GM18517 (cell line): Measurements from ENCODE around the gene NPPA.
"Not testable (repeated sequence)": the region's sequence is repeated elsewhere in the genome, so short reads cannot be mapped to it uniquely, and the experiment has no call there.

ENCODE experiments used
- ATAC-seq: cut with Tn5 transposase; IDR thresholded peaks from one replicate; pipeline ENCODE4 v1.9.1; 2021; ENCODE audit warnings: mild to moderate bottlenecking, moderate library complexity; ENCODE audit not compliant: unreplicated experiment

The NPPA gene

DNA sequence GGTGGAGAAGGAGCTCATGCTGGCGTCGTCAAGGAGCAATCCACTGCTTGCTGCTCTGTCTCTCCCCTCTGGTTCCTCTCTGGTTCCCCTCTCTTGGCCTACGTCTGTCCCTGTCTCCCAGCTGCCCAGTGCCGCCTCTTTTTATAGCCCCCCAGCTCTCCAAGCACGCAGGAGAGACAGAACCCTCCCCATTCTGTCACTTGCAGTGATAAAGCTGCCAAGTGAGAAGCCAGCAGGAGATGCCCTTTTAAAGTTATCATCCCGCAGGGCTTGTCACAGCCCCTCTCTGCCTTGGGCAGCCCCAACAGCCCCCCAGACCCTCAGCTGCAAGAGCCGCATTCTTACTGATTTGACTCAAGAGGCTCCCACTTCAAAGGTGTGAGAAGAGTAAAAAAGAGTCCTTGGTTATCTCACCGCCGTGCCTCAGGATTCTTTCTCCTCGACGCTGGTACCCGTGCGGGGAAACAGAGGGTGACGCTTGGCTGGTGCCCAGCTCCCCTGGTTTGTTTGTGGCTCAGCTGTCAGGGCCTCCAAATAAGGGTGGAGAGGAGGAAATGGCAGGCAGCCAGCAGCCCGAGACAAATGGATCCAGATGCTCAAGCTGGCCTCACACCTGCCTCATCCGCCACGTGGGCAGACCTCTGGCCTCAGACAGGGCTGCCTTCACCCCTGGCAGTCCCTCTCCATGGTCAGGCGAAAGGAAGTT lies at the start of gene NPPA:
Gene NPPA (minus strand): TSS at position 117 of the 706 bp plus-strand sequence. CDS start 99 bp downstream, at position 18.
- no peak for ATAC-seq

DNA sequence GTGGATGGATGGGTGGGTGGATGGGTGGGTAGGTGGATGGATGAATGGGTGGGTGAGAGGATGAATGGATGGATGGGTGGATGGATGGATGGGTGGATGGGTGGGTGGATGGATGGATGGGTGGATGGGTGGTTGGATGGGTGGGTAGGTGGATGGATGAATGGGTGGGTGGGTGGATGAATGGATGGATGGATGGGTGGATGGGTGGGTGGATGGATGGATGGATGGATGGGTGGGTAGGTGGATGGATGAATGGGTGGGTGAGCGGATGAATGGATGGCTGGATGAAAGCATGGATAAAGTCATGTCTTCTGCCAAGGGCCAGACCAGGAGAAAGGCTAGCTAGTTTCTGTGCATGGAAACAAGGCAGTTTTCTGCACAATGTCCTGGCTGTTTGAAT lies 46.9 kb upstream of the NPPA start:
- ATAC-seq = not testable (repeated sequence)

DNA sequence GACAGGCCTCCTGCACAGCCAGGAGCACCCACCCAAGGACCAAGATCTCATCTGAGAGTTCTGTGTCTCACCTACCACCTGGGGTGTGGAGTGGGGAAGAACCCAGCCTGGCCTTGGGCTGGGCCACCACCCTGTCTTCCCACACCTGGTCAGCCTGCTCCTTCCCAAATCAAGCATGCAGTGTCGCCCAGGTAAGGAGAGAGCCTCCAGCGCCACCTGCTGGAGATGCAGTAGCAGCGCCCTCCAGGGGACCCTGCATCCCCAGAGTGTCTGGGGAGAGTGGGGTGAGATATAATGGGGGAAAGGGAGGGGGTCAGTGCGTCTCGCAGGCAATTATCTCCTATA lies 46.3 kb upstream of the NPPA start:
- no peak for ATAC-seq

DNA sequence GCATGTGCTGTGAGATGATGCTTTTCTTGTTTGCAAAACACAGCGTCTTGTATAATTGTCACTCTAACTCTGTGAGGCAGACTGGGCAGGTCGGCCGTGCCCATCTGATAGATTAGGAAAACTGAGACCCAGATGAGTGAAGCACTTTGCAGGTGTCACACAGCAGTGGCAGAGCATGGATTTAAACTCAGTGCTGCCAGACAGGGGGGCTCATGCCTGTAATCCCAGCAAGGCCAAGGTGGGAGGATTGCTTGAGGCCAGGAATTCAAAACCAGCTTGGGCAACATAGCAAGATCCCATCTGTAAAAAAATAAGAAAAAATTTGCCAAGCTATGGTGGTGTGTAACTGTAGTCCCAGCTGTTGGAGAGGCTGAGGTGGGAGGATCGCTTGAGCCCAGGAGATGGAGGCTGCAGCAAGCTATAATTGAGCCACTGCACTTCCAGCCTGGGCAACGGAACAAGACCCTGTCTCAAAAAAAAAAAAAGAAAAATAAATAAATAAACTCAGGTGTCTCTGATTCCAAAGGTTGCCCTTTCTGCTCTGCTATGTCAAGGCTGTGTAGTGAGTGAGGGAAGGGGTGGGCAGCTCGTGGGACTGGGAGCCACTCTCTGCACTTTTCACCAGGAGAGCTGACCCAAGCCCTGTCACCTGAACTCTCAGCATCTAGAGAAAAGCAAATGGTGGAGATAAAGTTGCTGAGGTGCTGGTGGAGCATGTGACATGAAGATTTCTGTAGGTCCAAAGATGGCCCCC lies 44.0 kb upstream of the NPPA start:
- ATAC-seq = no peak

DNA sequence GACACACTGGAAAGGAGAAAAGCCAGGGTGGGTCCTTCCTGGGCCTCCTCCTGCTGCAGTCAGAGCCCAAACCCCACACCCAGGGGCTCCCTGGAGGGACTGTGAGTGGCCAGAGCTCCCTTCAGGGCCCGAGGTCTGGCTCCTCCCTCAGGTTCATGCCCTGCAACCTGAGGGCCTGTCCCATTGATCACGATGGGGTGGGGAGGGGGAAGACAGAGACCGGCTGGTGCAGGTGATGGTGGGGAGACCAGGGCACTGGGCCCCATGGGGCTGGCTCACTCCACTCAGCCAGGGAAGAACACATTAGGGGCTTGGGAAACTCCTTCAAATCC lies 41.3 kb upstream of the NPPA start:
- no peak for ATAC-seq

DNA sequence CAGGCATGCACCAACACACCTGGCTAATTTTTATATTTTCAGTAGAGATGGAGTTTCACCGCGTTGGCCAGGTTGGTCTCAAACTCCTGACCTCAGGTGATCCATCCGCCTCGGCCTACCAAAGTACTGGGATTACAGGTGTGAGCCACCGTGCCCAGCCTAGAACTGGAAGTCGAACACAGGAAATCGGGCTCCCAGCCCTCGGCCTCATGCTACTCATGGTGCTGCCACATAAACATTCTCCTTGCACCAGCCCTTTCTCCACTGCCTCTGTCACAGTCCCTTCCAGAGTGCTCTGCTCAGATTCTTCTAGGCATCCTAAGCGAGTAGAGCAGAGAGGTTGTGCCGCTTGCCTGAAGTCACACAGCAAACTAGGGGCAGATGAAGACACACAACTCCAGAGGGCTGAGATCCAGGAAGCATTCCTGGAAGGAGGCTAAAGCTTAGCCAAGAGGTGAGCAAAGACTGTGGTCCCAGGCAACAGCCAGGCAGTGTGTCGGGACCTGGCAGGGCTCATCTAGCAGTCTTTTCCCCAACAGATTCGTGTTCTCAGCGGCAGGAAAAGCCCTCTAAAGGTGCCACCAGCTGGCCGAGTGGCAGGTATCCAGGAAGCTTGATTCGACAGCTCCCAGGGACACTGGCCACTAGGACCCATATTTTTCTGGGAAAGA lies 40.8 kb upstream of the NPPA start:
- ATAC-seq = no peak

DNA sequence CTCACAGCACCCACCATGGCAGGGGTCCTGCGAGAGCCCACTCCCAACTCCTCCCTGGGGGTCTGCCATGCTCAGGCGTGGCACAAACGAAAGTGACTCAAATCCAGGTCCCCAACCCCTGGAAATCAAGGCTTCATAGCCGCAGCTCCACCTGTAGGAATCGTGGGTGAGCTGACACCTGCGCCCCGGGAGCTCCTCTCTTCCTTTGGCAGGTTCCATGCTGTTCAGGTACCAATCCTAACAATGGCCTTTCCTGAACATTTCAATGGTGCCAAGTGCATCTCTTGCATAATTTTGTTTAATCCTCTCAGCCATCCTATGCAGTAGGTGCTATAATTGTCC lies 40.1 kb upstream of the NPPA start:
- ATAC-seq = no peak

DNA sequence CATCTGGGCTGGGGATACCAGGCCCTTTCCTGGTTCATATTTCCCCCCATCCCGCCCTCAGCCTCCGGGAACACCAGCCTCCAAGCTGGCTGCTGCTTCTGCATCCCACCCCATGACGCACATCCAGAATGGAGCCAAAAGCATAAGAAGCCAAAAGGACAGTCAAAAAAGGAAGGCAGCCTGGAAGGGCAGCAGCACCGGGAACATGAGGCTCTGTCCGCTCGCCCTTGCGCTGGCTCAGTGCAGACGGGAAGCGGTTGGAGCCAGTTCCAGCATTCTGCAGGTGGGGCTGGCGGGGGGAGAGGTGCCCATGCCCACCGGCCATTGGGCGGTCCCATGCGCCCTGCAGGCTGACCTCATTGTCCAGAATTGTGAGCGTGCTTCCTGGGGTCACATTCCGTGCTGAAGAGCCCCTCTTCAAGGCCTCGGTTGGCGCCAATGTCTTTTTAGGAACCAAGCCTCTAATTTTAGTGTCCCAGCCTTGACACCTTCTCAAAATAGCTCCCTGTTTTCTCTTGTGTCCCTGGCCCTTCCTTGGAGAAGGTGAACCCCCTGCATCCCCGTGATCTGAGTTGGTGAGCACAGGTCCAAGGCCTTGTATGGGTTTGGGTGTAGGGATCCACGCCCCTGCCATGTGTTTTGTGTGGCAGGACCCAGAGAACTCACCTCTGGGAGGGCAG lies 39.5 kb upstream of the NPPA start:
- ATAC-seq = no peak

DNA sequence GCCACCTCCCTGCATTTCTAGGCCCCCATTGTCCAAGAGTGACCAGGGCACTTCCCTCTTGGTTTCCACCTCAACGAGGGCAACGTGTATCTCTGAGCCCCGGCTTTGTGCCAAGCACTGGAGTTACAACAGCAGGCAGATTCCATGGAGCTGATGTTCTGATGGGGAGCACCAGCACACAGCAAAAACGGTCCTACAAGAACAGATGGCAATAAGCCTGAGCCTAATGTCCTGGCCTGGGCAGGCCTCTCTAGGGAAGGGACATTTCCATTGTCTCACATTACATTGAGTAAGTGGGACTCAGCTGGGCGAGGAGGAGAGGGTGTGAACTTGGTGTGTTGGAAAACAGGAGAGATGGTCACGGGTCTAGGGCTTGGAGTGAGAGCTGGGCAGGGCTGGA lies 38.3 kb upstream of the NPPA start:
- ATAC-seq = no peak

DNA sequence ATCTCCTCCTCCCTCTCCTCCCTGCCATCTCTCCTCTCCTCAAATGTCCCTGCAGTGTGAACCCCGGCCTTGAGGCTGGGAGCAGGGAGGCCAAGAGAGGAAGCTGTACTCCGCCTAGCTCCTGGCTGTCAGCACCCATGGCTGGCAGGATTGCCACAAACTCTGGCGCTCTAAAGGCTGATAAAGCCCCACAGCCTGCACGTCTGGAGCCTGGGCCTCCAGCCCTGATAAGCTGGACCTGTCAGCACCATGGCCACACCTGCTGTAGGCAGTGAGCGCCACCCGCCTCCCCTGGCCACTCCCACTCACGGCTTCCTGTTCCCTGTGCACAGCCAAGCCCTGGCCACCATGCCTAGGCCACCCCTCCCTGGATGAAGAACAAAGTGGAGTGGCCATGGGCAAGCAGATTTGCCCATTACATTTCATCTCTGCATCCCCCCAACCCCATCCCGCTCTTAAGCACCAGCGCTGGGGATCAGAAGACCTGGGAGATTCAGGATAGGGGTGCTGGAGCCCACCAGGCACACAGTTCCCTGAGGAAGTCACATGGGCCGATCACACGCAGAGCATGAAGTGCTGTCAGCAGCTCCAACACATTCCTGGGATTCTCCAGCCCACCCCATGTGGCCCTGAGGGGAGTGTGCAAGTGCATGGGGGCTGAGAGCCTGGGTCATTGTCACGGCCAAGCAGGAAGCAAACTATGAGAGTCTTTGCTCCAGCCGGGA lies 35.4 kb upstream of the NPPA start:
- ATAC-seq = no peak

DNA sequence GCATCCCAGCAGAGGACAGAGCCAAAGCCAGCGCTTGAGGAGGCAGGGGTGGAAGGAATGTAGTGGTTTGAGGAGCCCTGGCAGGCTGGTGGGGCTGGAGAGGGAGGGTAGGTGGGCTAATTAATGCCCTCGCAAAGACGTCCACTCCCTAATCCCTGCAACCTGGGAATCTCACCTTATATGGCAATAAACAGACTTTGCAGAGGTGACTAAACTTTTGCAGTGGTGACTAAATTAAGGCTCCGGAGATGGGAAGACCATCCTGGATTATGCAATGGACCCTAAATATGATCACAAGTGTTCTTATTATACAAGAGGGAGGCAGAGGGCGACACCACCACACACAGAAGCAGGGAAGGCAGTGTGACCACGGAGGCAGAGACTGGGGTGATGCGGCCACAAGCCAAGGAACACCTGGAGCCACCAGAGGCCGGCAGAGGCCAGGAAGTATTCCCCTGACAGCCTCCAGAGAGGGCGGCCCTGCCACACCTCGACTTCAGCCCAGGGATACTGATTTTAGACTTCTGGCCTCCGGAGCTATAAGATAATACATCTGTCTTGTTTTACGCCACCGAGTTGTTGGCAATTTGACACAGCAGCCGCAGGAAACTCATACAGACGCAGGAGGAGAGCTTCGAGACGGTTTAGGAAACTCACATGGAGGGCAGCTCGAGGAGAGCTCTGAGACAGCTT lies 34.3 kb upstream of the NPPA start:
- no peak for ATAC-seq

DNA sequence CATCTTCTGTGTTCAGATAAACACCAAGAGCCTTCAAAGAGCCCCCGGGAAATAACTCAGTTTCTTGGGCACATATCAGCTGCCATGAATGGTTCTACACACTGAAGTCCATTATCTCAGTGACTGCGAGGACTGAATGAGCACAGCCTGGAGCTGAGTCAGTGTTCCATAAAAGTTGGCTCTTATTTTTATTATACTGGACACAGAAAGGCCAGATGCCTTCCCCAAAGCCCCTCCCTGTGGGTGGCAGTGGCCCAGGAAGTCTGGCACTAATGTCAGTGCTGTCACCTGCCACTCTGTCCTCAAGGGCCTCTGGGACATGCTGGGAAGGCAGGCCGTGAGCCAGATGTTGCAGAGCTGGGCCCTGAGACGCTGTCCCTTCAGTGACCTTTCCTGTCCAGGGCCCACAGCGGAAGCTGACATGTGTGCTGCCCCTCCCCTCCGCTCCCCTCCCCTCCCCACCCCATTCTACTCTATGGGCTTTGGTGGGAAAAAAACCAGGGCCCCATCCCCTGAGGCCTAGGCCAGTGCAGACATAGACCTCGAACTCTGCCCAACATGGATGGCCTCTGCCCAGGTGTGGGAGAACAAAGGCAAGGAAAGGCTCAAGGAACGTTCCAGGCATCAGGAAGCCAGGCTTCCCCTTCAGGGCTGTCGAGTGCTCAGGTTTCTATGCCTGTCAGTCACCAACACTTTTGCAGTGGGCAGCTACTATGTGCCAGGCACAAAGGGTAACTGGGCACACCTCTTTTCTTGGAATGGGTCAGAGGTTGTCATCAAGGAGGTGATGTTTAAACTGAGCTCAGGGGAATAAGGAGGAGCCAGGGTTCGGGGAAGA lies 33.5 kb upstream of the NPPA start:
- ATAC-seq = no peak

DNA sequence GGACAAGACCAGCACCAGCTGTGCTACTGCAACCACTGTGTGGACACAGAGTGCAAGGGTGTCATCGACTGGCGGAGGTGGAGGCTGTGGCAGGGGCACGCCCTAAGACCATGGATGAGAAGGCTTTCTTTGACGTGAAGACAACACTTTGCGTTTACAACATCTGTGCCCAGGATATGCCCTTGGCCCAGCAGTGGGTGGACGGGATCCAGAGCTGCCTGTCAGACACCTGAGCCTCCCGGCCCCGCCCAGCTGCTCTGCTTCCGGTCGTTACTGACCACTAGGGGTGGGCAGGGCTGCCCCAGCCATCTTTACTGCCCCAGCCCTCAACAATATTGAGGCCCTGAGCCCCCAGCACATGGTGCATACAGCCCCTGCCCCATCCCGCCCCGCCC lies 32.6 kb upstream of the NPPA start:
- no peak for ATAC-seq

DNA sequence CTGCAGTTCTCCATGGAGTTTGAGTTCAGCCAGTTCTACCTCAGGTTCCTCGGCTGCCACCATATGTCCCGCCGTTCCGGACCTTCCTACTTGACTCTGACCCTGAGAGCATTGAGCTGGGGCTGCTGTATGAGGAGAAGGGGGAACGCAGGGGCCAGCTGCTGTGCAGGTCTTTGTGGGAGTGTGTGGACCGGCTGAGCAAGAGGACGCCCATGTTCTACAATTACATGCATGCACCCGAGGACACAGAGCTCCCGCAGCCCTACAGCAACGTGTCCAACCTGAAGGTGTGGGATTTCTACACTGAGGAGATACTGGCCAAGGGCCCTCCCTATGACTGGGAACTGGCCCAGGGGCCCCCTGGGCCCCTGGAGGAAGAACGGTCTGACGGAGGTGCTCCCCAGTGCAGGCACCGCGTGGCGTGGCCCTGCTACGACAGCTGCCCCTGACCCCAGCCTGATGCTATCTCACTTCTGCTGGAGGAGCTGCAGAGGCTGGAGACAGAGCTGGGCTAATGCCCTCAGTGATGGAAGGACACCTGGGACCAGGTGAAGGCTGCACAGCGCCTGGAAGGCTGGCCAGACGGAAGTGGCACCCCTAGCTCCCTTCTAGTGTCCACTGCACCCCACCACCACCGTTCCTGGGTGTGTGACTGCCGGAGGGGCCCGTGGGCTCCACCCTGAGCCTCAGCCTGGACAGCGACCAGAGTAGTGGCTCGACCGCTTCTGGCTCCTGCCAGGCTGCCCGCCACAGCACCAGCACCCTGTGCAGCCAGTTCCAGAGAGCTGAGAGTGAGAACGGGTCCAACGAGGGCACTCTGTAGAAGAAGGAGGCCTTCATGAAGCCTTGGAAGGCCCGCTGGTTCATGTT lies 32.0 kb upstream of the NPPA start:
- no peak for ATAC-seq

DNA sequence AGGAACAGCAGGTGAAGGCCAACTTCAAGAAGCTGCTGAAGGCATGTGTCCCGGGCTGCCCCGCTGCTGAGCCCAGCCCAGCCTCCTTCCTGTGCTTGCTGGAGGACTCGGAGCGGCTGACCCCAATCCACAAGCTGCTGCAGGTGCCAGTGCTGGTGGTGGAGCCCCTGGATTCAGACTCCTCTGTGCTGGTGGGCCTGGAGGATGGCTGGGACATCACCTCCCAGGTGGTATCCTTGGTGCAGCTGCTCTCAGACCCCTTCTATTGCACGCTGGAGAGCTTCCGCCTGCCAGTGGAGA lies 31.3 kb upstream of the NPPA start:
- ATAC-seq = no peak

DNA sequence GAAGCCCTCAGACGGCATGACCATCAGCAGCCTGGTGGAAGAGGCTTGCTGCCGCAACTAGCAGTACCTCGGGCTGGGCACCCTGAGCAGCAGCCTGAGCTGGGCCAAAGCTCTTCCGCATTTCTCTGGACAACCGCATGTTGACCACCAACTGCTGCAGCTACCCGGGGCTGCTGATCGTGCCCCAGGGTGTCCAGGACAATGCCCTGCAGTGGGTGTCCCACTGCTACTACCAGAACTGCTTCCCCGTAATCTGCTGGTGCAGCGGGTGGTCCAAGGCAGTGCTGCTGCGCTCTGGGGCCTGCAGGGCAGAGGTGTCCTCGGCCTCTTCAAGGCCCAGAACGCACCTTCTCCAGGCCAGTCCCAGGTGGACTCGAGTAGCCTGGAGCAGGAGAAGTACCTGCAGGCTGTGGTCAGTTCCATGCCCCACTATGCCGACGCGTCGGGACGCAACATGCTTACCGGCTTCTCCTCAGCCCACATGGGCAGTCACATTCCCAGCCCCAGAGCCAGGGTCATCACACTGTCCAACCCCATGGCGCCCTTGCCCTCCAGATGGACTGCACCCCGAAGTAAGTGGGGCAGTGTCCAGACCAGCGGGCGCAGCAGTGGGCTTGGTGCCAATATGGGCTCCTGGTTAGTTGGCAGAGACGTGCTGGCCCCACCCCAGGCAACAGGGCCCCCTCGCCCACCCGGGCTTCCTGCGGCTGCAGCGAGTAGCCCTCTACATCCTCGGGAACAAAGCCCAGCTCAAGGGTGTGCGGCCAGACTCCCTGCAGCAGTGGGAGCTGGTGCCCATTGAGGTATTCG lies 30.7 kb upstream of the NPPA start:
- ATAC-seq = no peak

DNA sequence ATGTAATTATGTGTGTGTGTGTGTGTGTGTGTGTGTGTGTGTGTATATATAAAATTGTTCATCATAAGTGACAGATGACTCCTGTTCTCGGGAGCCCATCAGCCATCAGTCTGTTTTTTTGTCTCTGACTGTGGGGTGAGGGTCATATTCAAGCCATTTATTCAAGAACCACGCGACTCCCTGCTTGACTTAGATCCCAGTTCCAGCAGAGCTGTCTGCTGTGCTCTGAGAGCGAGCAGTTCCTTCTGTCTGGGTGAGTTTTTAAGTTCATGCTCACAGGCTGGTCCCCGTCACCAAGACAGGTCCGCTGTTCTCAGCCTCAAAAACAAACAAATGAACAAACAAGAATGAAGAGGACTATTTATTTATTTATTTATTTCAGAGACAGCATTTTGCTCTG lies 29.5 kb upstream of the NPPA start:
- ATAC-seq = no peak

DNA sequence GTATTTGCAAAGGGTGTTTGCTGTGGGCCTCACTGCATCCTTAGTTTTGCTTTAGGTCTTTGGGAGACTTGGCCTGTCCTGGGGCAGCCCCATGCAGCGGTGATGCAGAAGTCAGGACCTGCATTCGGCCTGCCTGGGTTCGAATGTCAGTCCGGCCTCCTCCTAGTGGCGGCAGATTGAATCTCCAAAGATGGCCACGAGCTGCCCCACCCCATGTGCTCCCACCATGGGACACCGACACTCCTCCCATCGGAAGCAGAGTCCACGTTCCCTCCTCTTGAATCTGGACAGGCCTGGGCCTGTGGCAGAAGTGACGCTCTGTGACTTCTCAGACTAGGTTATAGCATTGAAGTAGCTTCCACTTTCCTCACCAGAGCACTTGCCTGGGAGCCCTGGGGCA lies 27.5 kb upstream of the NPPA start:
- ATAC-seq = no peak
